ENCODE results near the gene C12orf50. TPM values are rescaled to one million over a fixed set of nuclear protein-coding genes. Genes with fewer than 3 reads are reported as not detected.
A peak's percentile ranks its signal among the peaks of the same experiment; 100 is the strongest.
"Not testable (repeated sequence)": the region's sequence is repeated elsewhere in the genome, so short reads cannot be mapped to it uniquely, and the experiment has no call there.

The C12orf50 gene
- total and polyA plus RNA-seq, 10 donors: 0.17 to 0.27 (median 0.19) TPM; not detected in 7

- H3K4me1 ChIP-seq: no peaks in the 10 kb centered on the region
- no peaks in the 10 kb centered on the region for H3K9me3 ChIP-seq
- H3K4me3 ChIP-seq: no peak overlapping the region
- TF ChIP-seq POLR2AphosphoS5 (IDR thresholded peaks at IDR 0.05): no peak
- no peak for TF ChIP-seq POLR2A (IDR thresholded peaks at IDR 0.05)
- no peak for TF ChIP-seq CTCF (IDR thresholded peaks at IDR 0.05 in 8 of 11, conservative IDR thresholded peaks at IDR 0.05 in 3 of 11)
- no peaks in the 10 kb centered on the region for H3K27me3 ChIP-seq (replicated peaks in 1 of 7)
- intact Hi-C loops (cut with DNase I; ENCODE audit: low total_unique reads): no loop called here
- no peaks in the 10 kb centered on the region for H3K36me3 ChIP-seq
- 58 to 67% (median 62%) methylated on average over 2 of the region's 2 CpGs for WGBS, 5 donors
- H3K27ac ChIP-seq: no peak overlapping the region
- no peak for DNase-seq
Observed at GRCh38 chr12:87960566-87960965, 68.6 kb downstream of the C12orf50 start.

DNA sequence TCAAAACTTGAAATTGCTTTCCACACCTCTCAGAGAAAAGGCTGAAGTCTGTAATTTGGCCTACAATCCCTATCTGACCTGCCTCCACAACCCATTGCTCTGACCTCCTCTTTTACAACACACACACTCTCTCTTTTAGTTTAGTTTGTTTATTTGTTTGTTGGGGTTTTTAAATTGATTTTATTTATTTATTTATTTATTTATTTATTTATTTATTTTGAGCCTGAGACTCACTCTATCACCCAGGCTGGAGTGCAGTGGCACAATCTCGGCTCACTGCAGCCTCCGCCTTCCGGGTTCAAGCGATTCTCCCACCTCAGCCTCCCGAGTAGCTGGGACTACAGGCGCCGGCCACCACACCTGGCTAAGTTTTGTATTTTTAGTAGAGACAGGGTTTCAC is 75.2 kb downstream of the C12orf50 start:
- H3K4me3 ChIP-seq; H3K36me3 ChIP-seq; H3K4me1 ChIP-seq; H3K27ac ChIP-seq; H3K27me3 ChIP-seq (replicated peaks in 1 of 7); DNase-seq; intact Hi-C loops (cut with DNase I; ENCODE audit: low total_unique reads); H3K9me3 ChIP-seq: not testable (repeated sequence)
- WGBS, 5 donors: 92 to 97% (median 93%) methylated on average over 7 of the region's 7 CpGs

GRCh38 chr12:87953256-87953860 is 75.8 kb downstream of the C12orf50 start:
- intact Hi-C loops (cut with DNase I; ENCODE audit: low total_unique reads): no loop called here
- no peaks in the 10 kb centered on the region for H3K9me3 ChIP-seq
- no peaks in the 10 kb centered on the region for H3K36me3 ChIP-seq
- WGBS, 5 donors: 5 to 11% (median 8%) methylated on average over 3 of the region's 3 CpGs
- H3K4me1 ChIP-seq: no peaks in the 10 kb centered on the region
- DNase-seq: no peak
- no peaks in the 10 kb centered on the region for H3K27me3 ChIP-seq (replicated peaks in 1 of 7)
- no peak overlapping the region for H3K27ac ChIP-seq
- TF ChIP-seq CTCF (IDR thresholded peaks at IDR 0.05 in 8 of 11, conservative IDR thresholded peaks at IDR 0.05 in 3 of 11) (peak in 2 of 11 experiments; percentile 11 to 20), POLR2AphosphoS5 (IDR thresholded peaks at IDR 0.05) (no peak), POLR2A (IDR thresholded peaks at IDR 0.05) (no peak)
- H3K4me3 ChIP-seq: no peak overlapping the region

- WGBS, 5 donors: 62 to 74% (median 69%) methylated on average over 5 of the region's 5 CpGs
- Histone ChIP-seq H3K27ac (no peak overlapping the region), H3K4me3 (no peak overlapping the region), H3K9me3 (no peaks in the 10 kb centered on the region), H3K36me3 (no peaks in the 10 kb centered on the region), H3K27me3 (replicated peaks in 1 of 7) (no peaks in the 10 kb centered on the region), H3K4me1 (no peaks in the 10 kb centered on the region)
- TF ChIP-seq POLR2A (IDR thresholded peaks at IDR 0.05) (no peak), POLR2AphosphoS5 (IDR thresholded peaks at IDR 0.05) (no peak), CTCF (IDR thresholded peaks at IDR 0.05 in 8 of 11, conservative IDR thresholded peaks at IDR 0.05 in 3 of 11) (no peak)
- DNase-seq: no peak
- intact Hi-C loops (cut with DNase I; ENCODE audit: low total_unique reads): no loop called here
Observed at GRCh38 chr12:87952850-87953249, 76.4 kb downstream of the C12orf50 start.

DNA sequence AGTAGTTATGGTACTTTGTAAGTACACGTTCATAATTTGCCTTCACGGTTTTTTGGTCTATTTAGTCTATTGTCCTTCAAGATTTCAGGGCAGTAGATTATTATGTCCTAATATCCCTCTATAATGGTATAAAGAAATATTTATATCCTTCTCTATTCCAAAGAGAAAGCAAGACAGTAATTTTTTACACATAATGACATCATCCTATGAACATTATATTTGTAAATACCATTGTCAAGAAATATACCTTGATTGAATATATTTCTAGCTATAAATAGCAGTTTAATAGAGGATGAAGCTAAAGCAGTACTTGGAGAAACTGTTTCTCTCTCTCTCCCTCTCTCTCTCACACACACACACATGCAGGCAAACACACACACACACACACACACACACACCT is 77.0 kb downstream of the C12orf50 start:
- Histone ChIP-seq H3K4me3 (no peak overlapping the region), H3K4me1 (no peaks in the 10 kb centered on the region), H3K27me3 (replicated peaks in 1 of 7) (no peaks in the 10 kb centered on the region), H3K9me3 (no peaks in the 10 kb centered on the region), H3K36me3 (no peaks in the 10 kb centered on the region), H3K27ac (no peak overlapping the region)
- intact Hi-C loops (cut with DNase I; ENCODE audit: low total_unique reads): no loop called here
- no peak for TF ChIP-seq CTCF (IDR thresholded peaks at IDR 0.05 in 8 of 11, conservative IDR thresholded peaks at IDR 0.05 in 3 of 11)
- no peak for TF ChIP-seq POLR2AphosphoS5 (IDR thresholded peaks at IDR 0.05)
- no peak for TF ChIP-seq POLR2A (IDR thresholded peaks at IDR 0.05)
- DNase-seq: no peak
- WGBS, 5 donors: 64 to 100% (median 89%) methylated on average over 2 of the region's 2 CpGs

Measured in spleen (tissue), 11 donors.